HG03045 (cell line): ENCODE results near the gene GMPS.
"Not testable (repeated sequence)": the region's sequence is repeated elsewhere in the genome, so short reads cannot be mapped to it uniquely, and the experiment has no call there.

Experiments
- ATAC-seq: cut with Tn5 transposase; IDR thresholded peaks from one replicate; pipeline ENCODE4 v1.9.1; 2021; ENCODE audit warnings: mild to moderate bottlenecking, moderate library complexity; ENCODE audit not compliant: unreplicated experiment

Gene GMPS

DNA sequence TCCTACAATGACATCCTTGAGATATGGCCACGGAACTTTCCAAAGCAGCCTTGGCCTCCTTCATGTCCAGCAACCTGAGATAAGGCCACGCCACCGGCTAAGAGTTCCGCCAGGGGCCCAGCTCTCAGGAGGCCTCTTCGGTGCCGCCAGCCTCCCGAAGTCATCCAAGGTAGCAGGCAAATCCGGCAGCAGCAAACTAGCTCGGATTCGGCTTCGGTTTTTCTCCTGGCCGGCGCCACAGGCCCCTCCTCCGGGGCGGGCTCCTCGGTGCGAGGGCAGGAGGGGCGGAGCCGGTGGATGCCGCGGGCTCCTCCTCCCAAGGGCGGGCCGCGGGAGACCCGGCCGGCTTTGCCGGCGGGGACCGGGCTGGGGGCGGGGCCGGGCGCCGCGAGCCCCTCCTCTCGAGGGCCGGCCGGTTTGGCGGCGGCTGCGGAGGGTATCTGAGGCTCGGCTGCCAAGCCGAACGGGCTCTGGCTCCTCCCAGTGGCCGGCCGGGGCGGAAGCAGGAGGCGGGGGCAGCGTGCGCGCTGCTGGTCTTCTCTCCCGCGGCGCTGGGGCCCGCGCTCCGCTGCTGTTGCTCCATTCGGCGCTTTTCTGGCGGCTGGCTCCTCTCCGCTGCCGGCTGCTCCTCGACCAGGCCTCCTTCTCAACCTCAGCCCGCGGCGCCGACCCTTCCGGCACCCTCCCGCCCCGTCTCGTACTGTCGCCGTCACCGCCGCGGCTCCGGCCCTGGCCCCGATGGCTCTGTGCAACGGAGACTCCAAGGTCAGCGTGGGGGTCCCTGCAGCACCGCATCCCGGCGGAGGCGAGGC is at the start of gene GMPS:
Gene GMPS (plus strand): TSS at position 518 of the 812 bp plus-strand sequence. CDS start 221 bp downstream, at position 739.
- peak; percentile 94 for ATAC-seq

DNA sequence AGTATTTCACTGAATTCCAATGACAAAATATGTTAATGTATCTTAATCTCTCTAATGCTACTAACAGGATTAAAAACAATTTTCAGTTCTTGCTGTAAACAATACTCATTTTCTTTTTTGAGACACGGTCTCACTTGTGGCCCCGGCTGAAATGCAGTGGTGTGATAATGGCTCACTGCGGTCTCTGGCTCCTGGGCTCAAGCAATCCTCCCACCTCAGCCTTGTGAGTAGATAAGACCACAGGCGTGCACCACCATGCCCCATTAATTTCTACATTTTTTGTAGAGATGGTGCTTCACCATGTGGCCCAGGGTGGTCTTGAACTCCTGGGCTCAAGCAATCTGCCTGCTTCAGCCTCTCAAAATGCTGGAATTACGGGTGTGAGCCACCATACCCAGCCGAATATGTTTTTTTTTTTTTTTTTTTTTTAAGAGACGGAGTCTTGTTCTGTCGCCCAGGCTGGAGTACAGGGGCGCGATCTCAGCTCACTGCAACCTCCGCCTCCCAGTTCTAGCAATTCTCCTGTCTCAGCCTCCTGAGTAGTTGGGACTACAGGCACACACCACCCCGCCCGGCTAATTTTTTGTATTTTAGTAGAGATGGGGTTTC is 41.9 kb upstream of the GMPS start:
- not testable (repeated sequence) for ATAC-seq

DNA sequence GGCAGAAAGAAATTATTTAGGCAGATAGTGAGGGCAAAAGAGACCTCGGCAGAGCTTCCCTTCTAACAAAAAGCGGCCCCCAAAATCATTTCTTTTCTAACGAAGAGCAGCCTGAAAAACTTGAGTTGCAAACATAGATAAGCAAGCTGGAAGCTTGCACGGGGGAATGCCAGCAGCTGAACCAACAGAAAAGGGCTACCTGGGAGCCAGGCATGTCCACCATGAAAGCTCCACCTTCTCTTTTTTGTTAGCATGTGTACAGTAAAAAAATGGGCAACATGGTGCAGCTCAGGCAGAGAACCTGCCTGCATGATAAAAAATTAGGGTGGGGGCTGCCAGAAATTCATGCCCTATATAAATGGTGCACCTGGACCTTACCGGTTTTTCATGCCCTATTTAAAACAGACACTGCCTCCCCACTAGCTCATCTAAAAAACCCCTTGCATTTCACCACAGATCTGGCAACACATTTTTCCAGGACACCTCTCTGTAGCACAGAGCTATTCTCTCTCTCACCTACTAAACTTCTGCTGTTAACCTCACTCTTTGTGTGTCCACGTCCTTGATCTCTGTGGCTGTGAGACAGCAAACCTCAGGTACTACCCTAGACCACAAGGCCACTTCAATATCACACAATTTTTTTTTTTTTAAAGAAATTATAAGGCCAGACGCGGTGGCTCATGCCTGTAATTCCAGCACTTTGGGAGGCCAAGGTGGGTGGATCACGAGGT is 34.9 kb upstream of the GMPS start:
- no peak for ATAC-seq

DNA sequence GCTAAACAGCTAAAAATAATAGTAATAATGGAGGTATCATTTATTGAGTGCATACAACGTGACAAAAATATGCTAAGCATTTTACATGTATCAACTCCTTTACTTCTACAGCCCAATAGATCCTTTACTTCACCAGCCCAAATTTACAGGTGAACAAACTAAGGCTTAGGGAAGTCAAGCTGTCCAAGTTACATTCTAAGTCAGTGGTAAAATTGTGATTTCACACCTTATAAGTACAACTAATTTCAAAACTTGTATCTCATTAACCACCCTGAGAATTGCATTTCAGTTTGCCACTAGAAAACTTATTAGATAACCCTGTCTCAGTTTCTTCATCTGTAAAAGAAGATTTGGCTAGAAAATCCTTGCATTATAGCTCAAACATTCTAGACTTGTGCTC is 26.9 kb upstream of the GMPS start:
- no peak for ATAC-seq

DNA sequence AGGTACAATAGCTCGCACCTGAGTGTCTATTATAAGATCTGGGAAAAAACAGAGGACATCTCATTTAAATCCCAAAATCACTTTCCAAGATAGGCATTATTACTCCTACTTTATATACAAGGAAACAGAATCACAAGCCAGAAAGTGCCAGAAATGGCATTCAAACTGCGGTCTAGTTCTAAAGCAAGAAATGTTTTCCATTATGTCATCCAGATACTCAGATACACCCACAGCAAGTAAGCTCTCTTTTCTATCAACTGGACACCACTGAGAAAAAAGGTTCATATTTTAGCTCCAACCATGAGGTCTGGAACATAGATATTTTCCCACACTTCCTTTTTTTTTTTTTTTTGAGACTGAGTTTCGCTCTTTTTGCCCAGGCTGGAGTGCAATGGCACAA is 24.3 kb upstream of the GMPS start:
- ATAC-seq: no peak

DNA sequence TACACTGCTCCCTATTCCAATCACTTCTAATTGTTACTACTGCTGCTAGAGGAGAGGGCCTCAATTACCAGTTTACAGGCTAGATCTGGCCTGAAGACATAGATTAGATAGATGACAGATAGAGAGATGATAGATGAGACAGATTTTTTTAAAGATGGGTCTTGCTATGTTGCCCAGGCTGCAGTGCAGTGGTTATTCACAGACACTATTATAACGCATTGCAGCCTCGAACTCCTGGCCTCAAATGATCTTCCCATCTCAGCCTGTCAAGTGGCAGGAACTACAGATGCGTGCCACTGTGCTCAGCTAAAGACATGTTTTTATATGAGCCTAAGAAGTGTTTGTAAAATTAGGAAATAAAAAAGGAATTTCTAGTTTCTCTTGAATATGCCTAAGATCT is 22.5 kb upstream of the GMPS start:
- ATAC-seq: no peak

DNA sequence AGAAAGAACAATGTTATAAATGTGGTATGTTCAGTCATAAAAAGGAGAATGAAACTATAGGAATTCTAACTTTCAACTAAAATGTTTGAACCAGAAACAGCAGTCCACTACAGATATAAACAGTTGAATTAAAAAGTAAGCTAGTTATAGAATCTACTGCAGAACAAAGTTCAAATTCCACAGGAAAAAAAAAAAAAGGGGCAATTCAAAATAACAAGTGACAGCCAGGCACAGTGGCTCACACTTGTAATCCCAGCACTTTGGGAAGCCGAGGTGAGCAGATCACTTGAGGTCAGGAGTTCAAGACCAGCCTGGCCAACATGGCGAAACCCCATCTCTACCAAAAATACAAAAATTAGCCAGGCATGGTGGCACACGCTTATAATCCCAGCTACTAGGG is 21.0 kb upstream of the GMPS start:
- not testable (repeated sequence) for ATAC-seq

DNA sequence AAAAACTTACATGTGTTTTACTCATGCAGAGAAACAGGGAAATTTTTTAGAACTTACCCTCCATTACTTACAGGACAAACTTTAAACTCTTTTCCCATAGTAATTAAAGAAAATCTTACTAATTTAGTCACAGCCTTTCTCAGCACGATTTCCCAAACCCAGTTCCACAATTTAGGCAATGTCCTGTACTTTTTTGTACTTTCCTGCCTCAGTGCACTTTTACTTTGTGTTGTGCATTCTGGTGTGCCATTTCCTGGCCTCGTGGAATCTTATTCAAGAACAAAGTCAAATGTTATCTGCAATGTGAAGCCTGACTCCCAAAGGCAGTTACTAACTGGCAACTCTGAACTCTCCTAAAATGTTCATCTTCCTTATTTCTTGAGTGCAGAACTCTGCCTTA is 18.1 kb upstream of the GMPS start:
- no peak for ATAC-seq

DNA sequence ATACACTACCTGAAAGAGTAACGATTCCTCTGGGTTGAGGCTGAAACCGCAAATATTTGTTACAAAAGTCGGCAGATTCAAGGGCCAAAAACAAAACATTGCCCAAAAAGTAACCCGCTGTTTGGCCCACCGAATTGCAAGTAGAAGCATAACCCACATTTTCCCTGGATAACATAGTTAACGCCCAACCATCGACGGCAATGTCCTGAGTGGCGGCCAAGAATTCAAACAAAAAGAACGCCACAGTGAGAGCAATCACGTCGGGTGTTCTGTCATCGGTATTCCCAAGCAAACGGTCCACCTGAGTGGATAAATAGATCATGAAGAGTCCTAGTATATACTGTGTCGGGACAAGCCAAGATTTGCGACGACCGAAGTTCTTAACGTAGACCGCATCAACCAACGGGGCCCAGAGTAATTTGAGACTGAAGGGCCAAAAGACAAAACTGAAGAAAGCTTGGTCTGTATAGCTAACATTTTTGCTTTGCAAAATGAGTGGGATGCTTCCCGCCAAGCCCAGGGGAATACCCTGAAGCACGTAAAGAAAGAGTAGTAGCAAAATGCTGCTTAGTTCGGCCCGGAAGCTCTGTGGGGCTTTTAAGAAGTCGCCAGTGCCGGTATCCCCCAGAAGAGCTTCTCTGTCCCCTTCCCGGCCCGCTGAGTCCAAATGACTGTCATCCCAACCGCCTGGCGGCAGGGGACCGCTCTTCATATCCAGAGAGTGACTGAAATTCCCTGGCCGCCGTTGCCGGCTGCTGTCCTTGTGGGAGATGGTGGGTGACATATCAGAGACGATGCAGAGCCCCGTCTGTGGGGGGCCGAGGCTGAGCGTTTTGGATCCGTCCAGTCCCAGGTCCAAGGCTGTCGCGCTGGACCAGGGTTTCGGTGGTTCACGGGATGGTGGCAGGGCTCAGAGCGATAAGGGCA is 17.0 kb upstream of the GMPS start:
- peak; percentile 7 for ATAC-seq

DNA sequence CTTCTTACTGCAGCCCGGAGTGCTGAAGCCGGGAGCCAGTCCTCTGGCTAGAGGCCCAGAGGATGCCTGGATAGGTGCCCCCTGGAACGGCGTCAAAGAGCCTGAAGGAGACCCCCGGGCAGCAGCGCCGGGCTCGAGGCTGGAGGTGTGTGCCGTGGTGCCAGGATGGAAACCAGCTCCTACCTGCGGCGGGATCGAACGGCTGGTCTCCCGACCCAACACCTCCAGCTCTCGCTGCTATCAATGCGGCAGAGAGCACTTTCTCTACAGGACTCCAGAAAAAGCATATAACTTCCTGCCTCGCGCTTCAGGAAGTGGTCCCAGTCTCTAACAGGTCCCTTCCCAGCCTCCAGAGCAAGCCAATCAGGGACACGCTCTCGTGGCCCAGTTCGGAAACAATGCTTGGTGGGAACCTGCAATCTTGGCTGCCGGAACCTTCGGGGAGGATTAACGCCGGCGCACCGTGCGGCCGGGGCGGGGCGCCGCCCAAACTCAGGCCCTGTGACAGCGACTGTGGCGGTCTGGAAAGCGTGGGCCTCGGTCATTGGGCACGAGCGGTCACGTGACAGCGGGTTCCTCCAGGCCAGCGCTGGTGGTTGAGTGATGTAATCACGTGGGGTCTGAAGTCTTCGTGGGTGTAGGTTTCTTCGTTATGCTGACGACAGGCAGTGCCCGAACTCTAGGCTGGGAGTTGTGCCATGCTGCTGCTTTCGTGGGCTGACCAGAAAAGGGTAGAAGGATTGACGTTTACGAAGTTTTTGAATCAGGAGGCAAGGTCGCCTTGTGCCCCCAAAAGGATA is 16.1 kb upstream of the GMPS start, which contains the start of gene SLC33A1:
Gene SLC33A1 (minus strand): TSS at position 287 of the 800 bp plus-strand sequence. CDS start 430 bp downstream, outside the sequence.
- peak; percentile 94 for ATAC-seq

DNA sequence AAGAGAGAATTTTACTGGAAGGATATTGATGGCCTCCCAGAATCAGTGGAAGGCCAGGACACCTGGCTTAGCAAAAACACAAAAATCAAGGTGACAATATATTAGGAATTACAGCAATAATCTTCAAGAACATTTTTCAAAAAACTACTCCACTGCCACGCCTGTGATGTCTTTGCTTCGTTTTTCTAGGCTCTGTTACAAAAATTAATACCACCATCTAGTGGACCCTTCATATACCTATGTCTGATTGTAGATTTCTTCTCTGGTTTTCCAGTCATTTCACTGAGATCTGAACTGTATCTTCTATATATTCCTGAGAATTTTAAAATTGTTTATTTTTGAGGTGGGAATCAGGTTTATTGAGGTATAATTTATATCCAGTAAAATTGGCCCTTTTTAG is 10.6 kb upstream of the GMPS start:
- no peak for ATAC-seq

DNA sequence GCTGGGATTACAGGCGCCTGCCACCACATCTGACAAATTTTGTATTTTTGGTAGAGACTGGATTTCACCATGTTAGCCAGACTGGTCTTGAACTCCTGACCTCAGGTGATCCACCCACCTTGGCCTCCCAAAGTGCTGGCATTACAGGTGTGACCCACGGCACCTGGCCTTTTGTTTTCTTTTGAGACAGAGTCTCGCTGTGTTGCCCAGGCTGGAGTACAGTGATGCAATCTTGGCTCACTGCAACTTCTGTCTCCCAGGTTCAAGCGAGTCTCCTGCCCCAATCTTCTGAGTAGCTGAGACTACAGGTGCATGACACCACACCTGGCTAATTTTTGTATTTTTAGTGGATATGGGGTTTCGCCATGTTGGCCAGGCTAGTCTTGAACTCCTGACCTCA is 10.0 kb upstream of the GMPS start:
- ATAC-seq: not testable (repeated sequence)

DNA sequence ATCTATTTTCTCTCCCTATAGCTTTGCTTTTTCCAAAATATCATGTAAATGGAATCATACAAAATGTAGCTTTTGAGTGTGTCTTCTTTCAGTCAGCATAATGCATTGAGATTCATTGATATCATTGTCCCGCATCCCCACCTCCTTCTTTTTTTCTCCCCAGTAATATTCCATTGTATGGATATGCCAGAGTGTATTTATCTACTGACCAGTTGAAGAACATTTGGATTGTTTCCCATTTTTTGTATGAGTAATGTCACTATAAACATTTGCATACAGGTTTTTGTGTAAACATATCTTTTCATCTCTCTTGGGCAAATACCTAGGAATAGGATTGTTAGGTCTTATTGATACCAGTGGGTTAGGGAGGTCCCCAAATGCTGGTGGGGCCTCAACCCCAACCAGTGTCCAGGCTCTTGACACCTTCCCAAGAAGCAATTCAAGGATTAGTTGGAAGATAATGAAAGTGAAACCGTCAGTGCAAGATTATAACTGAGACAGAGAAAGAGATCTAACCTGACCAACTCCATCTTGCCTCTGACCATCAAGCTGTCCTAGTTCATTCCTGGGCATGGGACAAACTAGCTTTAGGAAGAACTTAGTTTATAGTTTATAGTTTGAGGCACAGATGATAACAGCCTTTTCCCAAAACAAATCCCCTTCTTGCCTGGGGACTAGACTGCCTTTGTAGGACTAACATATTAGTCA is 8.8 kb upstream of the GMPS start:
- no peak for ATAC-seq

DNA sequence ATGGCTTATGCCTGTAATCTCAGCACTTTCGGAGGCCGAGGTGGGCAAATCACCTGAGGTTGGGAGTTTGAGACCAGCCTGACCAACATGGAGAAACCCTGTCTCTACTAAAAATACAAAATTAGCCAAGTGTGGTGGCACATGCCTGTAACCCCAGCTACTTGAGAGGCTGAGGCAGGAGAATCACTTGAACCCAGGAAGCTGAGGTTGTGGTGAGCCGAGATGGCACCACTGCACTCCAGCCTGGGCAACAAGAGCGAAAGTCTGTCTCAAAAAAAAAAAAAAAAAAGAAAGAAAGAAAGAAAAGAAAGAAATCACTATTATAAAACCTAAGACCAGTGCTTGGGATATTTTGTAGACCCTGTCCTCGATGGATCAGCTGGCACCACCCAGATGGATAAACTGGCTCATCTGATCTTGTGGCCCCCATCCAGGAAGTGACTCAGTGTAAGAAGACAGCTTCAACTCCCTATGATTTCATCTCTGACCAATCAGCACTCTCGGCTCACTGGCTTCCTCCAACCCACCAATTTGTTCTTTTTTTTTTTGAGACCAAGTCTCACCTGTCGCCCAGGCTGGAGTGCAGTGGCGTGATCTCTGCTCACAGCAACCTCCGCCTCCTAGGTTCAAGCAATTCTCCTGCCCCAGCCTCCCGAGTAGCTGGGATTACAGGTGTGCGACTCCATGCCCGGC is 8.0 kb upstream of the GMPS start:
- not testable (repeated sequence) for ATAC-seq

DNA sequence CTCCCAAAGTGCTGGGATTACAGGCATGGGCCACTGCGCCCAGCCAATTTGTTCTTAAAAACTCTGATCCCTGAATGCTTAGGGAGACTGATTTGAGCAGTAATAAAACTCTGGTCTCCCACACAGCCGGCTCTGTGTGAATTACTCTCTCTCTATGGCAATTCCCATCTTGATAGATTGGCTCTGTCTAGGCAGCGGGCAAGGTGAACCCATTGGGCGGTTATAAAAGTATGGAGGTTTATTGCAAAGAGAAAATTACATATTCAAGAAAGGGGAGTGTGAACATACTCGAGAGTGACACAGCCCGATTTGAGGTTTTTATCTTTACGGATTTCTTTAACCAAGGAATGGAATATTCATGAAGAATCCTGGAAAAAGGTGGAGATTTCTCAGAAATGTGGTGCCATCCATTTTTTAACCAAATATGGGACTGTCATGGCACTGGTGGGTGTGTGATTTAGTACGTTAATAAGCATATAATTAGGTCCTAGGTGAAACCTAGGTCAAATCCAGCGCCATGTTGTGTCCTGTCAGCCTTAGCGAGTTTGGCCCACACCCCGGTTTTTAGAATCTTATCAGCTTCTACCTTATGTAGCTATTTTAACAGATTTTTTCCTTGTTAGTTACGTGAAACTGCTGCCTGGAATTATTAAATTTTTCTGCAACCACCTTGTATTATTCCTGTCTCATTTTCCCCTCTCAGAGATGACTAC is 7.2 kb upstream of the GMPS start:
- no peak for ATAC-seq

DNA sequence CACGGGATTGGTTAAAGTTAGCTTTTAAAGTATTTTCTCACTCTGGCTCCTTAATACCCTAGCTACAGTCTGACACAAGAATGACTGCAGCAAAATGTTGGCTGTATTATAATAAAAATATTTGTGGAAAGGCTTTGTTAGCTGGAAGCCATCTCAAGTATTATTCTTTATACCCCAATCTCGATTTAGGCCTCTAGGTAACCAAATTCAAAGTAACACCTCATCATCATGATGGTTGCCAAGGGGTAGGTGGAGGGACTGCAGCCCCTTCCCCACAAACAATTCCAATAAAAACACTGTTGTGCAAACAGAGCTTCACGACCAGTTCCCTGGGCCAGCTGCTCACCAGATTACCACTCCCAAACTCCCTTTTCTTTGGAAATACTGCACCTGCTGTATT is 759 bp upstream of the GMPS start:
- no peak for ATAC-seq

DNA sequence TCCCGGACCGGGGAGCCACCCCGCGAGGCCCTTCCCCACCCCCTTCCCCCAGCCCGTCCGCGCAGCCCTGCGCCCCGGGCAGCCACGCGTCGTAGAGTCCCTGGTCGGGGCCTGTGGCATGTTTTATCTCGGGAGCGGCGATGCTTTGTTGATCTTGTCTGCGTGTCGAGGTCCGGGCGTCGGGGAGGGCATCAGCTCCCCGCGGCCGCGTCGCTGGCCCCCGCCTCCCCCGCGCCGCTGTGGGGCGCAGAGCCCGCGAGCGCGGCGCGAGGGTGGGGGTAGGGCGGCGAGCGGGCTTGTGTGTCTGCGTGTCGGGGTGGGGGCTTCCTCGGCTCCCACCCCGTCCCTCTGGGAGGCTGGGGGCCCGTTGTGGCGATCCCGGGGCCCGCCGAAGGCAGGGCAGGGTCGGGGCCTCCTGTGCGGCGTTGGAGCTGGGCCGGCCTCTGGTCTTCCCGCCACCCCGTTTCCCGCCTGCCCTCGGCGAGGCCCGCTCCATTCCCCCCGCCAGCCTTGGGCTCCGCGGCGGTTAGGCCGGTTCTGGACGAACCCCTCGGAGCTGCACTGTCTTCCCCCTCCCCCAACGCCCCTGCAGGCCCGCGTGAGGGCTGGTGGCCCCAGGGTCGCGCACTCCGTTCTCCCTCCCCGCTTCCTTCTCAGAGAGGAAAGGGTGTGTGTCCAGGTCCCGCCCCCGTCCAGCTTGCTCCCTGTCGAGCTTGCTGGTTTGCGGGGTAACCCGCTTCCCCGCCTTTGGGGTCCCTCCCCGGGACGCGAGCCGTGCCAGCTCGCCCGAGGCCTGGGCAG is 695 bp downstream of the GMPS start:
- peak; percentile 32 for ATAC-seq
